ENCODE measurements around the gene PAH. TPM values are rescaled to one million over a fixed set of nuclear protein-coding genes. Genes with fewer than 3 reads are reported as not detected.
"Not testable (repeated sequence)": the region's sequence is repeated elsewhere in the genome, so short reads cannot be mapped to it uniquely, and the experiment has no call there.

PAH gene
- total RNA-seq, 2 donors from 2014 or later = not detected

- intact Hi-C loops (cut with DNase I, micrococcal nuclease) = no loop called here
- DNase-seq (no peak), ATAC-seq (no peak)
These were observed 54.6 kb downstream of the PAH start for GRCh38 chr12:102862486-102862885.

GRCh38 chr12:102851246-102851645, 65.8 kb downstream of the PAH start:
- intact Hi-C loops (cut with DNase I, micrococcal nuclease) = no loop called here
- DNase-seq = no peak
- ATAC-seq = no peak

GRCh38 chr12:102849722-102850447, 67.2 kb downstream of the PAH start:
- DNase-seq = no peak
- no peak for ATAC-seq
- intact Hi-C loops (cut with DNase I, micrococcal nuclease) = no loop called here

GRCh38 chr12:102848832-102849231, 68.2 kb downstream of the PAH start:
- DNase-seq (no peak), ATAC-seq (no peak)
- intact Hi-C loops (cut with DNase I, micrococcal nuclease) = no loop called here

GRCh38 chr12:102847131-102847530, 69.9 kb downstream of the PAH start:
- ATAC-seq = no peak
- intact Hi-C loops (cut with DNase I, micrococcal nuclease) = no loop called here
- DNase-seq = no peak

GRCh38 chr12:102833687-102834441, 83.2 kb downstream of the PAH start:
- ATAC-seq = no peak
- DNase-seq = no peak
- intact Hi-C loops (cut with DNase I, micrococcal nuclease) = no loop called here

GRCh38 chr12:102832826-102833225, 84.2 kb downstream of the PAH start:
- intact Hi-C loops (cut with DNase I, micrococcal nuclease); ATAC-seq: not testable (repeated sequence)

GRCh38 chr12:102824218-102824835, 92.7 kb downstream of the PAH start:
- DNase-seq (no peak), ATAC-seq (no peak)
- intact Hi-C loops (cut with DNase I, micrococcal nuclease) = no loop called here

More at GRCh38 chr12:102832826-102833225, 84.2 kb downstream of the PAH start:
- DNase-seq = not testable (repeated sequence)

- intact Hi-C loops (cut with DNase I, micrococcal nuclease) = no loop called here
- DNase-seq (no peak), ATAC-seq (no peak)
These were observed 95.9 kb downstream of the PAH start for GRCh38 chr12:102821149-102821548.

- intact Hi-C loops (cut with DNase I, micrococcal nuclease) = no loop called here
- DNase-seq (no peak), ATAC-seq (peak; percentile 50)
These were observed 100.1 kb downstream of the PAH start for GRCh38 chr12:102816816-102817434.

- intact Hi-C loops (cut with DNase I, micrococcal nuclease) = no loop called here
- ATAC-seq = no peak
- no peak for DNase-seq
These were observed 102.2 kb downstream of the PAH start for GRCh38 chr12:102814691-102815367.

- ATAC-seq (no peak), DNase-seq (no peak)
- intact Hi-C loops (cut with DNase I, micrococcal nuclease) = no loop called here
These were observed 104.7 kb downstream of the PAH start for GRCh38 chr12:102812344-102812743.

- no peak for ATAC-seq
- intact Hi-C loops (cut with DNase I, micrococcal nuclease) = no loop called here
These were observed 105.8 kb downstream of the PAH start for GRCh38 chr12:102811110-102811737.

GRCh38 chr12:102808412-102808811, 108.6 kb downstream of the PAH start:
- intact Hi-C loops (cut with DNase I, micrococcal nuclease) = no loop called here
- no peak for DNase-seq
- no peak for ATAC-seq

More at GRCh38 chr12:102811110-102811737, 105.8 kb downstream of the PAH start:
- DNase-seq = peak in 1 of 2 donors; percentile 5

GRCh38 chr12:102806592-102806991, 110.5 kb downstream of the PAH start:
- no peak for ATAC-seq
- intact Hi-C loops (cut with DNase I, micrococcal nuclease) = no loop called here
- no peak for DNase-seq

GRCh38 chr12:102806110-102806509, 110.9 kb downstream of the PAH start:
- no peak for DNase-seq
- no peak for ATAC-seq
- intact Hi-C loops (cut with DNase I, micrococcal nuclease) = no loop called here

GRCh38 chr12:102800565-102800964, 116.5 kb downstream of the PAH start:
- intact Hi-C loops (cut with DNase I, micrococcal nuclease) = no loop called here
- ATAC-seq (no peak), DNase-seq (no peak)

GRCh38 chr12:102799229-102799628, 117.8 kb downstream of the PAH start:
- intact Hi-C loops (cut with DNase I, micrococcal nuclease) = no loop called here
- DNase-seq = no peak
- ATAC-seq = no peak

All from left colon (tissue), 2 donors.